ENCODE data around the gene SMTNL2. TPM values are rescaled to one million over a fixed set of nuclear protein-coding genes. Genes with fewer than 3 reads are reported as not detected.

SMTNL2 gene
- total and polyA plus RNA-seq, 9 of the 15 experiments (the other 6 are each of a cell fraction or from before 2014, with no cell fraction given), result not detected

- no peaks in the 10 kb centered on the region for H4K20me1 ChIP-seq (replicated peaks; ENCODE audit: control insufficient read depth, insufficient read depth, low read length)
- H3K9ac ChIP-seq (ENCODE audit: insufficient read depth in 1 of 2, low read depth in 2 of 2, low read length in 2 of 2), result no peak within 1 kb of the TSS
- H2AFZ ChIP-seq (ENCODE audit: low read depth, low read length), result no peak within 1 kb of the TSS
- H3K27me3 ChIP-seq (ENCODE audit: control insufficient read depth in 2 of 2, insufficient read depth in 2 of 2, low read length in 2 of 2), result no peaks in the 10 kb centered on the region
- ChIA-PET CTCF (ENCODE audit: low intra/inter-chr PET ratio) (no interaction called here), POLR2A (no interaction called here)
- no peak within 1 kb of the TSS for H3K4me3 ChIP-seq
- no peak within 1 kb of the TSS for H3K4me2 ChIP-seq (ENCODE audit: insufficient read depth, low read length)
- 47% methylated on average over 8 of the region's 12 CpGs for WGBS (ENCODE audit: insufficient coverage, low coverage, missing lambda C conversion rate)
- H3K9me1 ChIP-seq (ENCODE audit: control insufficient read depth, insufficient read depth, low read length), result no peaks in the 10 kb centered on the region
- in situ Hi-C loops (cut with MboI) (no loop called here), intact Hi-C loops (cut with micrococcal nuclease) (loop anchor here (10.0 kb wide), 1 partner anchor 144 kb away; the partner anchor contains the start of gene PELP1)
- H3K36me3 ChIP-seq (ENCODE audit: control insufficient read depth, insufficient read depth, low read length), result no peaks in the 10 kb centered on the region
- no peaks in the 10 kb centered on the region for H3K9me3 ChIP-seq (replicated peaks; ENCODE audit: control insufficient read depth, insufficient read depth, low read depth, low read length)
- ATAC-seq, result no peak
- H3K79me2 ChIP-seq (ENCODE audit: control insufficient read depth, insufficient read depth, low read length), result peaks cover 3% of the 10 kb centered on the region; the same call in 1 of the 3 replicates
- no peak for DNase-seq (ENCODE audit: extremely low read depth in 1 of 4, low spot score in 3 of 4)
- BruUV-seq (replicated peaks), result no TSS peak
- no peak for FAIRE-seq
- H3K27ac ChIP-seq (ENCODE audit: extremely low read depth, low read depth, low read length), result no peak within 1 kb of the TSS
- peaks cover 3 to 12% of the 10 kb centered on the region in 2 experiments; a peak in 4 of 5 replicates for H3K4me1 ChIP-seq (replicated peaks in 1 of 2; ENCODE audit: control insufficient read depth in 2 of 2, insufficient read depth in 2 of 2, low read length in 2 of 2)
- no peak for TF ChIP-seq E2F3 (CRISPR knock-in tag; IDR thresholded peaks at IDR 0.05)
- no peak for TF ChIP-seq ETV6 (IDR thresholded peaks at IDR 0.05; ENCODE audit: borderline replicate concordance in 1 of 2, low read depth in 2 of 2, low read length in 1 of 2)
- no peak for TF ChIP-seq ETV6 (CRISPR knock-in tag; IDR thresholded peaks at IDR 0.05; ENCODE audit: borderline replicate concordance)
- no peak for TF ChIP-seq STAT6 (CRISPR knock-in tag; IDR thresholded peaks at IDR 0.05)
- no peak for TF ChIP-seq MXD1 (CRISPR knock-in tag; IDR thresholded peaks at IDR 0.05; ENCODE audit: borderline replicate concordance, poor library complexity, severe bottlenecking)
- no peak for TF ChIP-seq CUX1 (CRISPR knock-in tag; IDR thresholded peaks at IDR 0.05)
- no peak for TF ChIP-seq TBP (optimal IDR thresholded peaks at IDR 0.05; ENCODE audit: low read depth, low read length)
- TF ChIP-seq ZFP91 (CRISPR knock-in tag; IDR thresholded peaks at IDR 0.05), result no peak
- no peak for TF ChIP-seq FOS (IDR thresholded peaks at IDR 0.05; ENCODE audit: extremely low read depth, insufficient read length)
- no peak for TF ChIP-seq RBM15 (IDR thresholded peaks at IDR 0.05; ENCODE audit: insufficient read depth, low read length)
- no peak for TF ChIP-seq DLX4 (CRISPR knock-in tag; IDR thresholded peaks at IDR 0.05)
Measured at GRCh38 chr17:4560421-4560820, 23.9 kb upstream of the SMTNL2 start, which contains the start of gene GGT6. Gene GGT6 (minus strand): TSS chr17:4560577. CDS start chr17:4560521, 56 bp downstream.
